Testis (tissue), 2 donors: ENCODE data around the gene CFAP54.

Experiments used
- CTCF ChIP-seq, 3 experiments: fragments of 450-650 bp in 2 of 3; fragments of 200-600 bp in 1 of 3; sonication (generic) in 1 of 3; IDR thresholded peaks; one replicate each; pipeline ENCODE4 v1.5.1; 2016 to 2019; ENCODE audit warnings: antibody characterized with exemption in 3 of 3, mild to moderate bottlenecking in 2 of 3, moderate library complexity in 1 of 3
- POLR2A ChIP-seq: fragments of 450-650 bp; IDR thresholded peaks from one replicate; pipeline ENCODE4 v1.6.1; 2017; ENCODE audit warnings: antibody characterized with exemption, mild to moderate bottlenecking, moderate library complexity

GRCh38 chr12:96773031-96773430, 283.7 kb downstream of the CFAP54 start:
- TF ChIP-seq CTCF (IDR thresholded peaks at IDR 0.05) (no peak), POLR2A (no peak)
